GM21723 (cell line): ENCODE results near the gene GGT5.
"Not testable (repeated sequence)": the region's sequence is repeated elsewhere in the genome, so short reads cannot be mapped to it uniquely, and the experiment has no call there.

Source experiments
- ATAC-seq: cut with Tn5 transposase; IDR thresholded peaks from one replicate; pipeline ENCODE4 v1.9.1; 2021; ENCODE audit warnings: mild to moderate bottlenecking, moderate library complexity; ENCODE audit not compliant: unreplicated experiment

GGT5 gene

GRCh38 chr22:24207264-24208011, 37.4 kb downstream of the GGT5 start:
- no peak for ATAC-seq

- not testable (repeated sequence) for ATAC-seq
Measured at GRCh38 chr22:24206460-24207263, 38.2 kb downstream of the GGT5 start.

GRCh38 chr22:24205438-24206195, 39.3 kb downstream of the GGT5 start:
- ATAC-seq = no peak

GRCh38 chr22:24203856-24204255, 41.0 kb downstream of the GGT5 start:
- not testable (repeated sequence) for ATAC-seq

- ATAC-seq = no peak
Measured at GRCh38 chr22:24201681-24202614, 42.9 kb downstream of the GGT5 start.

GRCh38 chr22:24200619-24201212, 44.2 kb downstream of the GGT5 start:
- ATAC-seq = no peak

GRCh38 chr22:24198682-24199052, 46.2 kb downstream of the GGT5 start:
- ATAC-seq = no peak

- ATAC-seq = no peak
Measured at GRCh38 chr22:24191893-24192292, 53.0 kb downstream of the GGT5 start.

GRCh38 chr22:24191381-24191841, 53.5 kb downstream of the GGT5 start:
- no peak for ATAC-seq

GRCh38 chr22:24190596-24191208, 54.2 kb downstream of the GGT5 start:
- ATAC-seq = no peak

GRCh38 chr22:24190159-24190540, 54.7 kb downstream of the GGT5 start:
- no peak for ATAC-seq

- ATAC-seq = no peak
Measured at GRCh38 chr22:24189249-24190158, 55.4 kb downstream of the GGT5 start.

- ATAC-seq = no peak
Measured at GRCh38 chr22:24188705-24189248, 56.1 kb downstream of the GGT5 start.

GRCh38 chr22:24187731-24188644, 56.9 kb downstream of the GGT5 start:
- no peak for ATAC-seq

- no peak for ATAC-seq
Measured at GRCh38 chr22:24186892-24187670, 57.8 kb downstream of the GGT5 start.

GRCh38 chr22:24186352-24186740, 58.5 kb downstream of the GGT5 start:
- no peak for ATAC-seq
